HG03159 (cell line): ENCODE data around the gene WDR47.
A peak's percentile ranks its signal among the peaks of the same experiment; 100 is the strongest.
"Not testable (repeated sequence)": the region's sequence is repeated elsewhere in the genome, so short reads cannot be mapped to it uniquely, and the experiment has no call there.

Experiments
- ATAC-seq: cut with Tn5 transposase; IDR thresholded peaks from one replicate; pipeline ENCODE4 v1.9.1; 2021; ENCODE audit warnings: mild to moderate bottlenecking, moderate library complexity; ENCODE audit not compliant: unreplicated experiment

Gene WDR47

GRCh38 chr1:109056064-109056463 lies 14.2 kb upstream of the WDR47 start:
- ATAC-seq = no peak

- not testable (repeated sequence) for ATAC-seq
Measured at GRCh38 chr1:109052145-109052544, 10.2 kb upstream of the WDR47 start.

GRCh38 chr1:109050228-109050995 lies 8.5 kb upstream of the WDR47 start:
- no peak for ATAC-seq

GRCh38 chr1:109048335-109048734 lies 6.4 kb upstream of the WDR47 start:
- ATAC-seq = no peak

GRCh38 chr1:109047339-109047738 lies 5.4 kb upstream of the WDR47 start:
- no peak for ATAC-seq

GRCh38 chr1:109046671-109047070 lies 4.8 kb upstream of the WDR47 start:
- no peak for ATAC-seq

- no peak for ATAC-seq
Measured at GRCh38 chr1:109045595-109045994, 3.7 kb upstream of the WDR47 start.

- ATAC-seq = peak; percentile 29
Measured at GRCh38 chr1:109040989-109041620, 797 bp downstream of the WDR47 start.

- ATAC-seq = no peak
Measured at GRCh38 chr1:109040627-109040988, 1.3 kb downstream of the WDR47 start.

GRCh38 chr1:109034382-109034781 lies 7.5 kb downstream of the WDR47 start:
- no peak for ATAC-seq

- not testable (repeated sequence) for ATAC-seq
Measured at GRCh38 chr1:109029493-109029892, 12.4 kb downstream of the WDR47 start.

GRCh38 chr1:109027841-109028240 lies 14.1 kb downstream of the WDR47 start:
- ATAC-seq = no peak

GRCh38 chr1:109025694-109026093 lies 16.2 kb downstream of the WDR47 start:
- ATAC-seq = no peak

GRCh38 chr1:109024646-109025045 lies 17.3 kb downstream of the WDR47 start:
- ATAC-seq = no peak

GRCh38 chr1:109020693-109021257 lies 21.1 kb downstream of the WDR47 start:
- ATAC-seq = no peak

- ATAC-seq = not testable (repeated sequence)
Measured at GRCh38 chr1:109017719-109018118, 24.2 kb downstream of the WDR47 start.

GRCh38 chr1:109017134-109017533 lies 24.8 kb downstream of the WDR47 start:
- no peak for ATAC-seq

- ATAC-seq = no peak
Measured at GRCh38 chr1:109011335-109011734, 30.6 kb downstream of the WDR47 start.

- not testable (repeated sequence) for ATAC-seq
Measured at GRCh38 chr1:108996622-108997021, 45.3 kb downstream of the WDR47 start.

GRCh38 chr1:108983114-108983513 lies 58.8 kb downstream of the WDR47 start:
- ATAC-seq = no peak

GRCh38 chr1:108976658-108977057 lies 65.2 kb downstream of the WDR47 start:
- ATAC-seq = no peak

GRCh38 chr1:108972951-108973350 lies 69.0 kb downstream of the WDR47 start:
- ATAC-seq = no peak
